B cell (primary cell): ENCODE results near the gene NSUN6.

Source experiments
- CTCF ChIP-seq: fragments of 200-600 bp; IDR thresholded peaks from one replicate; pipeline ENCODE4 v1.8.0; 2022; ENCODE audit warnings: antibody characterized with exemption, mild to moderate bottlenecking
- EZH2 ChIP-seq: IDR thresholded peaks from 2 replicates; pipeline ENCODE4 v1.6.1; 2012; ENCODE audit warnings: borderline replicate concordance, low read depth, mild to moderate bottlenecking, moderate library complexity, low read length; ENCODE audit not compliant: insufficient read depth, poor library complexity, severe bottlenecking

GRCh38 chr10:18501629-18502028 lies 149.8 kb downstream of the NSUN6 start:
- TF ChIP-seq CTCF = no peak
- TF ChIP-seq EZH2 = no peak
